ENCODE results near the gene KLHDC7B. TPM values are rescaled to one million over a fixed set of nuclear protein-coding genes. Genes with fewer than 3 reads are reported as not detected.

The KLHDC7B gene
- total and polyA plus RNA-seq, 2 donors (not counting 3 experiments of a cell fraction or from before 2014, with no cell fraction given) = not detected

DNA sequence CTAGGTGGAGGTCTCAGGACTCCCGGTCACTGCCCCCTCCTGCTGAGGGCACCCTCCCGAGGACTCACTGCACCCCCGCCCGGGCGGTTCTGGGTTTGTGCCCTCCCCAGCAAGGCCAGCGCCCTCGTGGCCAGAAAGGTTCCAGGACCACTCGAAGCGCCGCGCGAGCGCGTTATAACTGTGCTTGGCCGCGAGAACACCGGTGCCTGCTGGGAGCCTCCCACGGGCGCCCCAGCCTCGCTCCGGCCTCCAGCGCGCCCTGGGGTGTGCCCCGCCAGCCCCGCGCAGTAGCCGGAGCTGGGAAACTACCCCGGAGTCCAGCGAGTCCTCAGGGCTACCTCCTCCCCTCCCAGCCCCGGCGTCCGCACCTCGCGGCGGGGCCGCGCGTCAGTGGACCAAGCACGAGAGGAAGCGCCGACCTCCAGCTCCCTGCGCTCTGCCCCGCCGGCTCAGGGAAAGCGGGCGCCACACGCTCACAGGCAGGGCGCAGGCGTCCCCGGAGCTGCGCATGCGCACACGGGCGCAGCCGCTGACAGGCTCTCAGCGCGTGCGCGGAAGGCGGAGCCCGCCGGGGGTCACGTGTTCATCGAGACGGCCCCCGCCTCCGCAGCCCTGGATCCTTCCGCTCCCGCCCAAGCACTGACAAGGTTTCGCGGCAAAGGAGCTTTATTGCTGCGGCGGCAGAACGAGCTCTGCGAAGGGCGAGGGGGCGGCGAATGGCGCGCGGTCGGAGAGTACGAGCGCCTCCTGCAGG is 20.4 kb upstream of the KLHDC7B start, which contains the start of gene SCO2:
Gene SCO2, minus strand, starts transcription at position 495 of the 754 bp plus-strand sequence. CDS start 1,187 bp downstream, outside the sequence.
- FAIRE-seq (peak; percentile 94), DNase-seq (ENCODE audit: low read depth, low spot score) (peak; percentile 98)
- Histone ChIP-seq H3K27ac (ENCODE audit: insufficient read depth, low read depth, low read length) (peak within 1 kb of the TSS; percentile 57), H3K4me2 (ENCODE audit: insufficient read depth, low read length) (peak within 1 kb of the TSS; percentile 45), H2AFZ (ENCODE audit: low read depth, low read length) (peak within 1 kb of the TSS; percentile 75), H3K4me1 (ENCODE audit: control insufficient read depth, extremely low read depth, insufficient read depth, low read length) (peaks cover 13% of the 10 kb centered on the region), H4K20me1 (replicated peaks; ENCODE audit: control insufficient read depth, extremely low read depth, insufficient read depth, low read length) (no peaks in the 10 kb centered on the region), H3K9ac (replicated peaks; ENCODE audit: extremely low read depth, insufficient read depth, low read length) (peak within 1 kb of the TSS; percentile 68), H3K79me2 (ENCODE audit: control insufficient read depth, insufficient read depth, low read length) (peaks cover 10% of the 10 kb centered on the region), H3K4me3 (replicated peaks in 1 of 3; ENCODE audit: insufficient read depth in 1 of 3, low read depth in 1 of 3, low read length in 3 of 3) (peak within 1 kb of the TSS; percentile 47 to 66 (median 48)), H3K27me3 (ENCODE audit: control insufficient read depth in 2 of 2, insufficient read depth in 2 of 2, low read length in 2 of 2) (peaks cover 0 to 4% of the 10 kb centered on the region in 2 experiments), H3K36me3 (ENCODE audit: control insufficient read depth in 2 of 2, extremely low read depth in 1 of 2, insufficient read depth in 2 of 2, low read length in 2 of 2) (peaks cover 0 to 22% of the 10 kb centered on the region in 2 experiments), H3K9me1 (replicated peaks; ENCODE audit: control insufficient read depth, extremely low read depth, insufficient read depth, low read length) (no peaks in the 10 kb centered on the region), H3K9me3 (replicated peaks; ENCODE audit: control insufficient read depth, insufficient read depth, low read length) (no peaks in the 10 kb centered on the region)
- BruUV-seq (replicated peaks) = no TSS peak
- ChIA-PET POLR2A (interaction anchor here (0.6 to 1.5 kb wide), 4 partner anchors 11 to 57 kb away, joined by 4 to 12 read pairs (median 6); partner anchors contain the start of genes CHKB, LMF2 and NCAPH2), CTCF (interaction anchor here (0.8 to 2.7 kb wide), 41 partner anchors 8 to 288 kb away, joined by 3 to 34 read pairs (median 4); partner anchors contain the start of genes ARSA, CHKB, KLHDC7B and LMF2)
- TF ChIP-seq MYC (IDR thresholded peaks at IDR 0.05; ENCODE audit: low read depth, low read length) (no peak), POLR2A (IDR thresholded peaks at IDR 0.05; ENCODE audit: low read depth, low read length) (peak; percentile 92), JUN (IDR thresholded peaks at IDR 0.05; ENCODE audit: borderline replicate concordance, insufficient read depth, insufficient read length, low read depth) (no peak), GATA2 (IDR thresholded peaks at IDR 0.05; ENCODE audit: insufficient read depth, insufficient read length, low read depth, low read length) (no peak), EZH2 (IDR thresholded peaks at IDR 0.05; ENCODE audit: borderline replicate concordance, low read depth, low read length, severe bottlenecking) (no peak), FOS (IDR thresholded peaks at IDR 0.05; ENCODE audit: borderline replicate concordance, insufficient read depth, low read length) (no peak), POLR2AphosphoS5 (IDR thresholded peaks at IDR 0.05; ENCODE audit: insufficient read depth, low read depth, low read length) (peak; percentile 93)
- TF ChIP-seq, protein P1, sequence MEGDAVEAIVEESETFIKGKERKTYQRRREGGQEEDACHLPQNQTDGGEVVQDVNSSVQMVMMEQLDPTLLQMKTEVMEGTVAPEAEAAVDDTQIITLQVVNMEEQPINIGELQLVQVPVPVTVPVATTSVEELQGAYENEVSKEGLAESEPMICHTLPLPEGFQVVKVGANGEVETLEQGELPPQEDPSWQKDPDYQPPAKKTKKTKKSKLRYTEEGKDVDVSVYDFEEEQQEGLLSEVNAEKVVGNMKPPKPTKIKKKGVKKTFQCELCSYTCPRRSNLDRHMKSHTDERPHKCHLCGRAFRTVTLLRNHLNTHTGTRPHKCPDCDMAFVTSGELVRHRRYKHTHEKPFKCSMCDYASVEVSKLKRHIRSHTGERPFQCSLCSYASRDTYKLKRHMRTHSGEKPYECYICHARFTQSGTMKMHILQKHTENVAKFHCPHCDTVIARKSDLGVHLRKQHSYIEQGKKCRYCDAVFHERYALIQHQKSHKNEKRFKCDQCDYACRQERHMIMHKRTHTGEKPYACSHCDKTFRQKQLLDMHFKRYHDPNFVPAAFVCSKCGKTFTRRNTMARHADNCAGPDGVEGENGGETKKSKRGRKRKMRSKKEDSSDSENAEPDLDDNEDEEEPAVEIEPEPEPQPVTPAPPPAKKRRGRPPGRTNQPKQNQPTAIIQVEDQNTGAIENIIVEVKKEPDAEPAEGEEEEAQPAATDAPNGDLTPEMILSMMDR (IDR thresholded peaks at IDR 0.05; ENCODE audit: extremely low read depth in 1 of 2, insufficient read depth in 1 of 2, low read depth in 1 of 2, low read length in 2 of 2) = peak in 1 of 2 donors; percentile 36
- TF ChIP-seq, protein P2, sequence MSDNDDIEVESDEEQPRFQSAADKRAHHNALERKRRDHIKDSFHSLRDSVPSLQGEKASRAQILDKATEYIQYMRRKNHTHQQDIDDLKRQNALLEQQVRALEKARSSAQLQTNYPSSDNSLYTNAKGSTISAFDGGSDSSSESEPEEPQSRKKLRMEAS (IDR thresholded peaks at IDR 0.05; ENCODE audit: insufficient read depth, insufficient read length) = peak; percentile 96
- dilution Hi-C loops (cut with MboI; ENCODE audit: extremely low pct_ligation_motif_present, low sequenced_read_pairs) = no loop called here
- intact Hi-C loops (cut with micrococcal nuclease) = loop anchor here (1.0 to 2.0 kb wide), 4 partner anchors 17 to 147 kb away; partner anchors contain the start of genes CHKB, NCAPH2 and SHANK3

Data from endothelial cell of umbilical vein (primary cell).